Kidney (tissue), 14 donors: Measurements from ENCODE around the gene PPP1R3E. TPM values are rescaled to one million over a fixed set of nuclear protein-coding genes. Genes with fewer than 3 reads are reported as not detected.

Source experiments
- DNase-seq, 5 donors: peaks; one replicate each; pipeline ENCODE4 v3.0.0-alpha.2; 2013 to 2020
- FAIRE-seq: peaks from 2 replicates; lab custom pipeline; 2012; peaks lifted over from hg19 to GRCh38; lab: Jason Lieb, UNC
- H3K27ac ChIP-seq, 2 donors: one replicate each; pipeline ENCODE4 v1.7.0; 2013; ENCODE audit warnings: low read depth in 2 of 2, low read length in 2 of 2, inconsistent platforms in 1 of 2
- H3K27me3 ChIP-seq: one replicate; pipeline ENCODE4 v1.7.1; 2013; ENCODE audit warnings: low read length, inconsistent platforms; ENCODE audit not compliant: control insufficient read depth, insufficient read depth
- H3K36me3 ChIP-seq, 3 donors: one replicate each; pipeline versions ENCODE4 v1.7.0 to v1.7.1; 2013; ENCODE audit warnings: low read length in 3 of 3, control low read depth in 1 of 3, inconsistent platforms in 1 of 3; ENCODE audit not compliant: insufficient read depth in 3 of 3, control insufficient read depth in 2 of 3
- H3K4me1 ChIP-seq, 3 donors: one replicate each; pipeline versions ENCODE4 v1.7.0 to v1.7.1; 2013; ENCODE audit warnings: low read length in 3 of 3, inconsistent platforms in 1 of 3, low read depth in 1 of 3; ENCODE audit not compliant: control insufficient read depth in 2 of 3, insufficient read depth in 2 of 3
- H3K4me3 ChIP-seq, 3 donors: one replicate each; pipeline versions ENCODE4 v1.7.0 to v1.8.1; 2013; ENCODE audit warnings: low read length in 3 of 3, control low read depth in 1 of 3, inconsistent platforms in 1 of 3
- H3K9ac ChIP-seq, 3 donors: one replicate each; pipeline versions ENCODE4 v1.7.0 to v1.7.1; 2013; ENCODE audit warnings: low read length in 3 of 3, control low read depth in 1 of 3, inconsistent platforms in 1 of 3
- H3K9me3 ChIP-seq, 3 donors: one replicate each; pipeline versions ENCODE4 v1.7.0 to v1.7.1; 2013; ENCODE audit warnings: low read length in 3 of 3, control low read depth in 1 of 3, inconsistent platforms in 1 of 3; ENCODE audit not compliant: control insufficient read depth in 2 of 3, insufficient read depth in 1 of 3
- CTCF ChIP-seq: IDR thresholded peaks from 3 replicates; pipeline ENCODE4 v1.5.1; 2012; ENCODE audit warnings: mild to moderate bottlenecking, moderate library complexity, borderline replicate concordance; ENCODE audit not compliant: insufficient read depth; ENCODE audit errors: extremely low read depth
- intact Hi-C: fragments of 100-400 bp; cut with DNase I; formaldehyde crosslinking; loops from one replicate; pipeline ENCODE4 v1.11.1; 2022
- polyA plus RNA-seq: library from polyadenylated mRNA; stranded (reverse); fragments of 350-450 nt; fragmentation: Illumina TruSeq; extraction: RNeasy Lipid Tissue Mini Kit (QIAGEN cat#74804); gene quantifications from one replicate; pipeline ENCODE4 v1.2.3, GENCODE V29; 2014; ENCODE audit warnings: low read depth, low replicate concordance; ENCODE audit not compliant: insufficient read depth
- total RNA-seq: library from RNA; stranded (reverse); fragmentation: NEBNext Ultra II Directional; extraction: Animal tissue kit (Norgen Biotek cat#: 25700); gene quantifications from one replicate; pipeline ENCODE4 v1.2.1, GENCODE V29; 2021
- donor health status: control.
- donor health status: control.
- donor health status: control.
- donor health status: control.
- donor health status: control.
- donor health status: DM: yes; HTN: yes; CAD: no.
- donor health status: Normal renal cell carcinoma (clear cell type).

The PPP1R3E gene
- total and polyA plus RNA-seq, 2 donors from 2014 or later, result 17.3 to 22.8 TPM

- no peaks in the 10 kb centered on the region for H3K9me3 ChIP-seq
- H3K27ac ChIP-seq, result no peak overlapping the region
- no peak overlapping the region for H3K9ac ChIP-seq
- peaks cover 3 to 13% (median 12%) of the 10 kb centered on the region in 3 donors for H3K4me1 ChIP-seq
- H3K36me3 ChIP-seq, result peaks cover 0 to 3% (median 0%) of the 10 kb centered on the region in 3 donors
- FAIRE-seq (no peak), DNase-seq (no peak)
- TF ChIP-seq CTCF, result no peak
- intact Hi-C loops, result no loop called here
- no peak overlapping the region for H3K4me3 ChIP-seq
- peaks cover 2% of the 10 kb centered on the region for H3K27me3 ChIP-seq
These were observed 6.5 kb downstream of the PPP1R3E start for GRCh38 chr14:23296012-23296777.

GRCh38 chr14:23294734-23295561, 7.7 kb downstream of the PPP1R3E start:
- TF ChIP-seq CTCF, result peak; percentile 81
- no peak for FAIRE-seq
- H3K9ac ChIP-seq, result peak overlapping the region in 1 of 3 donors; percentile 59
- peaks cover 0 to 9% (median 6%) of the 10 kb centered on the region in 3 donors for H3K4me1 ChIP-seq
- no peak overlapping the region for H3K27ac ChIP-seq
- no peaks in the 10 kb centered on the region for H3K9me3 ChIP-seq
- H3K4me3 ChIP-seq, result peak overlapping the region in 1 of 3 donors; percentile 16
- H3K27me3 ChIP-seq, result peaks cover 2% of the 10 kb centered on the region
- DNase-seq, result peak in 4 of 5 donors; percentile 43 to 77 (median 60)
- H3K36me3 ChIP-seq, result peaks cover 0 to 3% (median 0%) of the 10 kb centered on the region in 3 donors
- intact Hi-C loops, result no loop called here

- Histone ChIP-seq H3K27ac (peak overlapping the region; percentile 87 to 97), H3K36me3 (no peaks in the 10 kb centered on the region), H3K27me3 (no peaks in the 10 kb centered on the region), H3K4me3 (peak overlapping the region; percentile 71 to 98 (median 79)), H3K9me3 (no peaks in the 10 kb centered on the region), H3K4me1 (peaks cover 2 to 16% (median 5%) of the 10 kb centered on the region in 3 donors), H3K9ac (peak overlapping the region; percentile 43 to 92 (median 83))
- intact Hi-C loops, result no loop called here
- no peak for TF ChIP-seq CTCF
- DNase-seq (no peak), FAIRE-seq (no peak)
These were observed 15.7 kb downstream of the PPP1R3E start for GRCh38 chr14:23286902-23287479.
